Suppressor macrophage treated with lipopolysaccharide for 4 hours (primary cell): Measurements from ENCODE around the gene LARP4.
A peak's percentile ranks its signal among the peaks of the same experiment; 100 is the strongest.
"Not testable (repeated sequence)": the region's sequence is repeated elsewhere in the genome, so short reads cannot be mapped to it uniquely, and the experiment has no call there.

ENCODE experiments used
- DNase-seq: peaks from one replicate; pipeline ENCODE4 v3.0.0-alpha.2; 2020

Gene LARP4

DNA sequence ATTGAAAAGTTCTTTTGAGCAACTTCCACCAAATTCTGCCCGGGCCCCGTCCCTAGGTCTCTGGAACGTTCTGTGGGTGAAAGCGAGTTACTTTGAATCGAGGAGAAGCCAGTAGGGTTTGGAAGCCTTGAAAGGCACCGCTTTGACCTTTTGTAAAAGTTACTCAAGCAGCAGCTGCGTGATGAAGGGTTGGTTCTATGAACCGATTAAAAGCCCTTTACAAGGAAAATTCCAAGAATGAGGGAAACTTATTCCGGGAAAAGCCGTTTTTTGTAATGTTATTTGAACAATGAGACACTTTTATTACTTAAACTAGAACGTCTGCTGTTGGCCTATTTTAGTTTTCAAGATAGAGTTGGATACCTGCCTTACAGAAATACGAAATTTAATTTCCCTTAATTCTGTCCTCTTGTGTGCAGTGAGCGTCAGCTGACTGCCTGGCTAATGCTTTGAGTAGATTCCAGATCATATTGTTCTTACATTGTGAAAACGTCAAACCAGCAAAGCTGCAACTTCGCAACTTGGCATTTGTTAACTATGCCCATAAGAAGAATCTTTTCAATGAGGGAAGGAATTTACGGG, 906 bp downstream of the LARP4 start:
- DNase-seq: peak; percentile 58

DNA sequence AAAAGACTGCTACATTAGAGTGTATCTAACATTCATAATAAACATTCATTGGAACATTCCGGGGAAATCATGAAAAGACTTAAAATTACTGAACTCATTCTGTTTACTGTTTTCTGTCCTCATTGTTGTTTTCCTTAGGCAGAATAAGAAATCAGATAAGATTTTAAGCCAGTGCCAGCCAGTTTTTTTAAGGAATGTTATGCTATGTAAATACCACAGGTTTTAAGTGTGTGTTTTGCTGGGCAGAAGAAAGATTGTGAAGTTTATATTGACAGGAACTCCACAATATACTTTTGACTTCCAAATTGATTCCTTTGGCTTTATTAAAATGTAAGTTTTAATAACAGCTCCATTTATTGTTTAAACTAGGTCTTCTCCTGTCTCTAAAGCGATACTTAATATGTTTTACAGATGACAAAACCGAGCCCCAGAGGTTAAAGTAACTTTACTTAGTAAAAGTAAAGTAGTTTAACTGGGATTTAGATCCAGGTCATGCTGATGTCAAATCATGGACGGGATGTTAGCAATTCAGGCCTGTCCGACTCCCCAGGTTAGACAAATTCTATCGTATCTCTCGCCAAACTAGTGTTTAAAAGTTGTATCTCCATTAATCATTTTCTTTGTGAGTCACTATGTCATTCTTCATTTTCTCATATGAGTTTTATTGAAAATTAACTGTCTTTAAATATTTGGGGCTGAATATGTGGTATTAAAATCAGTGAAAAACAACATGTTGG, 1.7 kb downstream of the LARP4 start:
- no peak for DNase-seq

DNA sequence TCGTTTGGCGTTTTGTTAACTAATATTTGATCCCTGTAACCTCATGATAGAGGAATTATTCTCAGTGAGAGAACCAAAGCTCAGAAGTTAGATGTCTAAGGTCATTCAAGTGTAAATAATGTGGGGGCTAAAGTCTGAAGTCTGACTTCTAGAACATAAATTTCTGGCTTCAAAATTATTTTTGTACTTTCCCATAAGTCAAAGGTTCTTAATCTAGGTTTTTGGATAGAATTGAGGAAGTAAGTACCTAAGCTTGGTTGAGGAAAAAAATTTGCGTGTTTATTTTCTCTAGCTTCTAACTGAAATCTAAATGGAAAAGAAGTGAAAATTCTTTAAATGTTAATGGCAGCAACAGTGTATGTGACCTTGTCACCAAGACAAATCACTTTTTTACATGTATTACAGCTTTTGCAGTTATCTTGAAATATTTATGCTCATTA, 2.3 kb downstream of the LARP4 start:
- DNase-seq: peak; percentile 14

DNA sequence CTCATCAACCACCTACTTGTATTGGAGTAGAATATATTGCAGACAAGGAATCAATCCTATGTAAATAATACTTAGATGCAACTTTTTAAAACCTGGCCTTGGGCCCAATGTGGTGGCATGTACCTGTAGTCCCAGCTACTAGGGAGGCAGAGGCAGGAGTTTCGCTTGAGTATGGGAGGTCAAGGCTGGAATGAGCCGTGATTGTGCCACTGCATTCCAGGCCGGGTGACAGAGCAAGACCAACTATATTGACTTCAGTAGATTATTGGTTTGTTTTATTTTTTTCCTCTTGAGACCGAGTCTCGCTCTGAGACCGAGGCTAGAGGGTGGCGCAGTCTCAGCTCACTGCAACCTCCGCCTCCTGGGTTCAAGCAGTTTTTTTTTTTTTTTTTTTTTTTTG, 3.6 kb downstream of the LARP4 start:
- no peak for DNase-seq

DNA sequence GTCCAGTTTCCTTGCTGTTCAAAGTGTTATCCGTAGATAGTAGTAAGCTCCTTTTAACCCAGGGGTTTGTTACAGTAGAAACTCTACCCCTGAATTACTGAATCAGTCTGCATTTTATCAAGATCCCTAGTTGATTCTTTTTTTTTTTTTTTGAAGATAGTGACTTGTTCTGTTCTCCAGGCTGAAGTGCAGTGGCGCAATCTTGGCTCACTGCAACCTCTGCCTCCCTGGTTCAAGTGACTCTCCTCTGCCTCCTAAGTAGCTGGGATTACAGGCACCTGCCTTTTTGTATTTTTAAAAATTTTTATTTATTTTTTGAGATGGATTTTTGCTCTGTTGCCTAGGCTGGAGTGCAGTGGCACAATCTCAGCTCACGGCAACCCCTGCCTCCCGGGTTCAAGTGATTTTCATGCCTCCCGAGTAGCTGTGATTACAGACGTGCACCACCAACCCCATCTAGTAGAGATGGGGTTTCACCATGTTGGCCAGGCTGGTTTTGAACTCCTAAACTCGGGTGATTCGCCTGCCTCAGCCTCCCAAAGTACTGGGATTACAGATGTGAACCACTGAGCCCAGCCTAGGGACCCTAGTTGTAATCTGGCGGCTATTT, 10.5 kb downstream of the LARP4 start:
- DNase-seq: no peak

DNA sequence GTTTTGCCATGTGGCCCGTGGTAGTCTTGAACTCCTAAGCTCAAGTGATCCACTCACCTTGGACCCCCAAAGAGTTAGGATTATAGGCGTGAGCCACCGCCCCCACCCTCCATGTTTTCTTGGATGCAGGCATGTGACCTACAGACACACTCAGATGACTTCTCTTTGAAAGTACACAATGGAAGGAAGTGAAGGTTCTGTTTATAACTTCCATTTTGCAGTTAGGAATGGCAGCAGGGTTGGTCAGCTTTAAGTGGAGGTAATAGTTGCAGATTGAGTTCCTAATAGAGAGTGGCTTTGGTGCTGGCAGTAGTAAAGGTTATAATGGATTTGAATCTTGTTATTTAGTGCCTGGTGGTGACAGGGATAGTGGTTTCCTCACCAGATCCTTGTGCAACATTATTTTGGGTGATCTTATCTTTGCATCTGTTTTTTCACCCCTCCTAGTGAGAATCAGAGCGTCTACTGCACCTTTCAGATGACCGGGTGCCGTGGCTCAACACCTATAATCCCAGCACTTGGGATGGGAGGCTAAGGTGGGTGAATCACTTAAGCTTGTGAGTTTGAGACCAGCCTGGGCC, 15.3 kb downstream of the LARP4 start:
- no peak for DNase-seq

DNA sequence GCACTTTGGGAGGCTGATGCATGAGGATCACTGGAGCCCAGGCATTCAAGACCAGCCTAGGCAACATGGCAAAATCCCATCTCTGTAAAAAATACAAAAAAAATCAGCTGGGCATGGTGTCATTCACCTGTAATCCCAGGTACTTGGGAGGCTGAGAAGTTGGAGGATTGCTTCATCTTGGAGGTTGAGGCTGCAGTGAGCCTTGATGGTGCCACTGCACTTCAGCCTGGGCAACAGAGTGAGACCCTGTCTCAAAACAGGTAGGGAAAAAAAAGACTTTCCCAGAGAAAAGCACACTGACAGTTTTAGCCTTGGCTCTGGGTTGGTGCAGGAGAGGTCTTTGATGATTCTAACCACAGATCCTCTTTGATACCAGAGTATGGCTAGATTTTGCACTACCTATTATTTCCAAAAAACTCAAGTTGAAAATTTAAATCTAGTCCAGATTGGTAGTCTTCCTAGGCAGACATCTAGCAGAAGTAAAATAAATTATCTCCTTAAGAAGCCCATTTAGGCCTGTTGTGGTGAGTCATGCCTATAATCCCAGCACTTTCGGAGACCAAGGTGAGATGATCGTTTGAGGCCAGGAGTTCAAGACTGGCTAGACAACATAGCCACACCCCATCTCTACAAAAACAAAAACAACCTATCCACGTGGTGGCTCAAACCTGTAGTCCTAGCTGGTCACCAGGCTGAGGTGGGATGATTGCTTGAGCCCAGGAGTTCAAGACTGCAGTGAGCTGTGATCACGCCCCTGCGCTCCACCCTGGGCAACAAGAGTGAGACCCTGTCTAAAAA, 18.6 kb downstream of the LARP4 start:
- no peak for DNase-seq

DNA sequence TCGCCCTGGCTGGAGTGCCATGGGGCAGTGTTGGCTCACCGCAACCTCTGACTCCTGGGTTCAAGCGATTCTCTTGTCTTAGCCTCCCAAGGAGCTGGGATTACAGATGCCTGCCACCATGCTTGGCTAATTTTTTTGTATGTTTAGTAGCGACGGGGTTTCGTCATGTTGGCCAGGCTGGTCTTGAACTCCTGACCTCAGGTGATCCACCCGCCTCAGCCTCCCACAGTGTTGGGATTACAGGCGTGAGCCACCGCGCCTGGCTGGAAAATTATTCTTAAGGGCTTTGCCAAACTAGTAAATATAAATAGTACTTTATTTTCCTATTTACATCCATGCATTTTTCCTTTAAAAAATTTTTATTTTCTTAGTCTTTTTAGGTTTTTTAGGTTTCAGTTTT, 22.2 kb downstream of the LARP4 start:
- not testable (repeated sequence) for DNase-seq

DNA sequence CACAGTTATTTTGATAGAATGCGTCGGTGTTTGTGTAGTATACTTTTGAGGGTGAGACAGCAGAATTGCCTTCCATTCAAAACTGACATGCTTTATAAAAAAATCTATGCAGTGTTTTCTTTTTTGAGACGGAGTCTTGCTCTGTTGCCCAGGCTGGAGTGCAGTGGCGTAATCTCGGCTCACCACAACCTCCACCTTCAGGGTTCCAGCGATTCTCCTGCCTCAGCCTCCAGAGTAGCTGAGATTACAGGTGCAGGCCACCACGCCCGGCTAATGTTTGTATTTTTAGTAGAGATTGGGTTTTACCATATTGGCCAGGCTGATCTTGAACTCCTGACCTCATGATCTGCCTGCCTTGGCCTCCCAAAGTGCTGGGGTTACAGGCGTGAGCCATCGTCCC, 22.7 kb downstream of the LARP4 start:
- DNase-seq: not testable (repeated sequence)

DNA sequence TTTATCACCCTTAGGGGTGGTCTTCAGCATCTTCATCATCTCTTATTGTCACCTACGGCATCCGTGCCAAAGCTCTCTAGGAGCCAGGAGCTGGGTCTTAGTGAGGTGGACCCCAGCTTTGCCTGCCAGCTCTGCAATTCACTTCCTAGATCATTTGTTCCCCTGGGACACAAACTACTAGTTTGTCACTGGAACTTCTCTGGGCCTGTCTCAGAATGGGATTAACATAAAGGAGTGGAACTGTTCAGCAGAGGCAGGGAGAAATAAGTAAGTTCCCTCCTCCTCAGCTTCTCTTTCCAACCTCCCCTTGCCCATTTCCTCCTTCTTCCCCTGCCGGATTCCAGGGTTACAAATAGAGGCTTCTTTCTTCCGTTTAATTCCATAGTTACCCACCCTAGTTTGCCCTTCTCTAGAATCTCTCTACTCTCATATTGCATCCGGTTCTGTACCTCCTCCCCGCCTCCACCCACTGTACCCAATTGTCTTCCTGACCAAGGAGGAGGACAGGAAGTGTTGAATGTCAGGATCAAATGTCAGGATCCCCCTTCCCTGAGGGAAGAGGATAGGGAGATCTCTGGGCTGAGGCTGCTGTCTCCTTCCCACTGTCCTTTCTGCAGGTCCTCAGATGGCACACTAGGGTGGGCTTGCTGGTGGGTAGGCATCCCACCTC, 25.0 kb downstream of the LARP4 start:
- DNase-seq: no peak

DNA sequence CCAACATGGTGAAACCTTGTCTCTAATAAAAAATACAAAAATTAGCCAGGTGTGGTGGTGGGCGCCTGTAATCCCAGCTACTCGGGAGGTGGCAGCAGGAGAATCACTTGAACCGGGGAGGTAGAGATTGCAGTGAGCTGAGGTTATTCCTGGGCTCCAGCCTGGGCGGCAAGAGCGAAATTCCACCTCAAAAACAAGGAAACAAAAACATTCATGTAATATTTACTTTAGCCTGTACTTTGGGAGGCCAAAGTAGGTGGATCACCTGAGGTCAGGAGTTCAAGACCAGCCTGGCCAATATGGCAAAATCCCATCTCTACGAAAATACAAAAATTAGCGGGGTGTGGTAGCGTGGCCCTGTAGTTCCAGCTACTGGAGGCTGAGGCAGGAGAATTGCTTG, 31.0 kb downstream of the LARP4 start:
- DNase-seq: not testable (repeated sequence)

DNA sequence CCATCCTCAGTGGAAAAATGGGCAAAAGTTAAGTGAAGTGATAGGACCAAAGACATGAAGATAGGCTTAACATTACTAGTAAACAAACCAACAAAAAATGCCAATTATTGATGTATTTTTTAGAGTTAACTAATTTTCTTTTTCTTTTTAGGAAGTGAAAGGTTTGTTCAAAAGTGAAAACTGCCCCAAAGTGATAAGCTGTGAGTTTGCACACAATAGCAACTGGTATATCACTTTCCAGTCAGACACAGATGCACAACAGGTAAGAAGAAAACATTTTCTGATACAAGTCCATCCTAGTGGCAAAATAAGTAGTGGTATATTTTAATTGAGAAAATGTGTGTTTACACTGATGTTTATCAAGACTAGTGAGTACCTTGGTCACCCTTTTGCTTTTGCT, 39.6 kb downstream of the LARP4 start:
- no peak for DNase-seq

DNA sequence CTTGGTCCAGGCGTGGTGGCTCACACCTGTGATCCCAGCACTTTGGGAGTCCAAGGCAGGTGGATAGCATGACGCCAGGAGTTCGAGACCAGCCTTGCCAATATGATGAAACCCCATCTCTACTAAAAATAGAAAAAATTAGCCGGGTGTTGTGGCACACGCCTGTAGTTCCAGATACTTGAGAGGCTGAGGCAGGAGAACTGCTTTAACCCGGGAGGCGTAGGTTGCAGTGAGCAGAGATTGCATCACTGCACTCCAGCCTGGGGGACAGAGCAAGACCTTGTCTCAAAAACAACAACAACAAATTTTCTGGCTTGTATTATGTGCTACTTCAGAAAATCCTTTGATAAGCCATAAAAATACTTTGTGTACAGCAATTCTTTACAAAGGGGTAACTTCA, 41.1 kb downstream of the LARP4 start:
- no peak for DNase-seq

DNA sequence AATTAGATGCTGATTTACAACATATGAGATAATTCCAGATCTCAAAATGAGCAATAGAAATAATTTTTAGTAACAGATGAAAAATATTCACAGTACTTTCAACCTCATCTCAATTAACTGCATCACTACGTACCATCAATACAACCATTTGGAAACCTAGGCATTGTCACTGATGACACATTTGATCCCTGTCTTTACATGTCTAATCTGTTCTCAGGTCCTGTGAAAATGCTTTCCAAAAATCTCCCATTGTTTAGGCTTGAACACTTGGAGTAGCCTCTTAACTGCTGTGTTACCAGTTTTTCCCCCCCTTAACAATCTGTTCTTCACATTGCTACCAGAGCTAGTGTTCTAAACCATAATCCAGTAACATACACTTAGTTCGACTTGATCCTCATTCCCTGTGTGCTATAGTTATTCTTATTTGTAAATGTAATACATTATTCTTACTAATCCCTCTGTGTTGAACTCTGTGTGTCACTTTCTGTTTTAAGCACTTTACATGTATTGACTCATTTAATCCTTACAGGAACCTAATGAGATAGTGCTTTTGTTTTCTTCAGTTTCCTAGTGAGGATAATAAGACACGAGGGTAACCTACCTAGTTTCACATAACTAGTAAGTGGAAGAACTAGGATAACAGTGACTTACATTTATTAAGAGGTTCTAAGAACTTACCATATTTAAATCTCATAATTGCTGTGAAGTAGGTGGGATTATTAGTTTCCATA, 41.7 kb downstream of the LARP4 start:
- DNase-seq: no peak

DNA sequence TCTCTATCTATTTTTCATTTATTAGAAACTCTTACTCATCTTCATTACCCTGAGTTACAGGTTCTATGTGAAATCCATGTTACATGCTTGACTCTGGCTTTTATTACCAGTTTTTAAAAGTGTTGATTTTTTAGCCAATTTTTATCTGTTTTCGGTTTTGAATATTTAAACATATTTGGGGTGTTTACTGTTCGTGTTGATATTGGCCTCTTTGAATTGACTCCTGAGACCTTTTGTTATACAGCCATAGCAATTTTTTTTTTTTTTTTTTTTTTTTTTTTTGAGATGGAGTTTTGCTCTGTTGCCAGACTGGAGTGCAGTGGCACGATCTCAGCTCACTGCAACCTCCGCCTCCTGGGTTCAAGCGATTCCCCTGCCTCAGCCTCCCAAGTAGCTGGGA, 49.0 kb downstream of the LARP4 start:
- not testable (repeated sequence) for DNase-seq

DNA sequence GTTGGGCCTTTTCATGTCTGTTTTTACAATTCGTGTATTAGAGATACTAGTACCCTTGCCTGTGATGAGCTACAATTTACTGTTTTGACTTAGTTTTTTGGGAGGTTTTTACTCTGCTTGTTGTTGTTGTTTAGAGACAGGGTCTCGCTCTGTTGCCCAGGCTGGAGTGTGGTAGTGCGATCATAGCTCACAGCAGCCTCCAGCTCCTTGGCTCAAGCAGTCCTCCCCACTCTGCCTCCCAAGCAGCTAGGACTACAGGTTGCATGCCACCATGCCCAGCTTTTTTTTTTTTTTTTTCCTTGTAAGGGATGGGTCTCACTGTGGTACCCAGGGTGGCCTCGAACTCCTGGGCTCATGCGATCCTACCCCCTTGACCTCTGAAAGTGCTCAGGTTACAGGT, 52.1 kb downstream of the LARP4 start:
- no peak for DNase-seq

DNA sequence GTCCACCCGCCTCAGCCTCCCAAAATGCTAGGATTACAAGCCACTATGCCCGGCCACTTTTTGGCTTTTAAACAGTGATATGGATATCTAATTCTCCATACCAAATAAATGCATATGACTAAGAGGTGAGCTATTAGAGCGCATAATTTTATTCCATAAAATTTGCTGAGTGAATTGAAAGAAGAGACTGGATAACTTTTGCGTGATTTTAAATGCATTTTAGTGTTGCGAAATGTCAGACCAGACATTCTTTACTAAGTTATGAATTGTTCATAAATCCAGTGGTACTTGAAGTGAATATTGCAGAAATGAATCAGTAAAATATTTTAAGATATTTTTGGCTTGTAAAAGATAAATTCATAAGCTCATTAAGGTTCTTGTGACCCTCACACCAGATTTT, 53.2 kb downstream of the LARP4 start:
- DNase-seq: no peak

DNA sequence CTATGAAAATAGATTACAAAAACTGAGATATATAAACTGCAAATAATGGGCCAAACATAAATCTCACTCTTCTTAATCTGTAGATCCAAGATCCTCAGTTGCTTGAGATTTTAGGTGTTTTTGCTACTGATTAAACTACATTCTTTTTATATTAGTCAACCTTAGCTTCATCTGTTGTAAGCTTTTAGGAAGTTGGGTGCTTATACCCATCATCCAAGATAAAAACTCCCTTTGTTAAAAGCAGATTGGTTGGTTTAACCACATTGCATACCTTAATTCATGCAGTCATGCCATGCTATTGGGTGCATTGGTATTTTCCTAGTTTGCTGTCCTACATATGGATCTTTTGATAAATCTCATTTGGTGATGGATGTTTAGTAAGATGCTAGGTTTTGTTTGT, 57.9 kb downstream of the LARP4 start:
- DNase-seq: no peak

DNA sequence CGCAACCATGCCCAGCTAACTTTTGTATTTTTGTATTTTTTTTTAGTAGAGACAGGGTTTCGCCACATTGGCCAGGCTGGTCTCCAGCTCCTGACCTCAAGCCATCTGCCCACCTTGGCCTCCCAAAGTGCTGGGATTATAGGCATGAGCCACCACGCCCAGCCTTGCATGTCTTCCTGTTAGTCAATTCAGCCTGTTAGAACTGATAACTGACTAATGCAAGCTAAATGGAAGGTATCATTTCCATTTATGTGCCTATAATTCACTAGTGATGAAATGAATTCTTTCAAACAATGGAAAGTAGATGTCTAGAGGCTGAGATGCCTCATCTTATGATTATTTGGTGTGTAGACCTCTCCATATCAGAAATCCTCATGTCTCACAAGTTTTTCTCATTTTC, 66.8 kb downstream of the LARP4 start:
- DNase-seq: no peak

DNA sequence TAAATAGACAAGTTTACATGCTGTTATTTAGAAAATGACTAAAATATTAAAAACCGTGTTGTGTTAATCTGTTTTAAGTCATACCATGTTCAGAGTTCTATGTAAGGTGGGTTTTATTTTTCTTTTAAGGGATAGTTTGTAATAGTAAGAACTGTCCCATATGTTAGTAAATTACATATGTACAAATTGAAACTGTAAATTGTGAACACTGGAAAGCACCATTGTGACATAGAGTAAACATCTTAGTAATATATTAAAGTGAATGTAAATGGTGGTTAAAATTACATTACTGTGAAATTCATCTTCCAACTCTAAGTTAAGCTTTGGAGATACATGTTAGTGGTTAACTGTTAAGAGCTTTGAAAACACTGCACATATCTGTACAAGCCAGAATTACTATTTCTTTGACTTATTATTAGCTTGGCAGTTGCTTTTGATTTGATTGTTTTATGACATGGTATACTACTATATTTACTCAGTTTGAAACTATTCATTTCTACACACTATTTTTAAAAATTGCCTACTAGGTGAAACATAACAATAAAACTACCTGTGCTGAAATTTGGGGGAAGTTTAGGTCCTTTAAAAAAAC, 76.7 kb downstream of the LARP4 start:
- DNase-seq: no peak

DNA sequence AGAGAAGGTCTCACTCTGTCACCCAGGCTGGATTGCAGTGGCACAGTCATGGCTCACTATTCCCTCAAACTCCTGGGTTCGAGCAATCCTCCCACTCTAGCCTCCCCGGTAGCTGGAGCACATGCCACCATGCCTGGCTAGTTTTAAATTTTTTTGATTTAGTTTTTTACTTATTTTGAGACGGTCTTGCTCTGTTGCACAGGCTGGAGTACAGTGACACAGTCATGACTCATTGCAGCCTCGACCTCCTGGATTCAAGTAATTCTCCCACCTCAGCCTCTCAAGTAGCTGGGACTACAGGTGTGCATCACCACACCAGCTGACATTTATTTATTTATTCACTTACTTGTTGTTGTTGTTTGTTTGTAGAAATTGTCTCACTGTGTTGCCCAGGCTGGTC, 81.9 kb downstream of the LARP4 start:
- no peak for DNase-seq

DNA sequence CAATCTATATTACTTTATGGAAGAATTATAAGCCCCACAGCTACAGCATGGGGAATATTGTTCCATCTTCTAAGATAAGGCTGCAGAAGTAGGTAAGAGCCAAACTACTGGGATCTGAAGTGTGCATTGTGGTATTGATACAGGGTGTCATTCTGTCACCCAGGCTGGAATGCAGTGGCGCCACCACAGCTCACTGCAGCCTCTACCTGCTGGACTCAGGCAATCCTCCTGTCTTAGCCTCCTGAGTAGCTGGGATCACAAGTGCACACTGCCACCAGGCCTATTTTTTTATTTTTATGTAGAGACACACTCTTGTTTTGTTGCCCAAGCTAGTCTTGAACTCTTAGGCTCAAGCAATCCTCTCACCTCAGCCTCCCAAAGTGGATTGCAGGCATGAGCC, 82.8 kb downstream of the LARP4 start:
- DNase-seq: no peak
